SK-N-MC (cell line): ENCODE measurements around the gene PIK3R2.

Experiments
- EZH2 ChIP-seq: fragments of 200-600 bp; sonication (generic); IDR thresholded peaks from one replicate; pipeline ENCODE4 v1.6.1; 2017; ENCODE audit warnings: antibody characterized with exemption
- POLR2AphosphoS5 ChIP-seq: IDR thresholded peaks from 2 replicates; pipeline ENCODE4 v1.6.1; 2012; ENCODE audit warnings: mild to moderate bottlenecking, low read depth, low read length, borderline replicate concordance

GRCh38 chr19:18216789-18217188 lies 63.8 kb downstream of the PIK3R2 start:
- no peak for TF ChIP-seq POLR2AphosphoS5
- no peak for TF ChIP-seq EZH2
